Right forelimb (tissue), 1 donor: ENCODE measurements around the gene DTNBP1.

Source experiments
- DNase-seq: peaks from one replicate; pipeline ENCODE4 v3.0.0-alpha.2; 2018

The DTNBP1 gene

DNA sequence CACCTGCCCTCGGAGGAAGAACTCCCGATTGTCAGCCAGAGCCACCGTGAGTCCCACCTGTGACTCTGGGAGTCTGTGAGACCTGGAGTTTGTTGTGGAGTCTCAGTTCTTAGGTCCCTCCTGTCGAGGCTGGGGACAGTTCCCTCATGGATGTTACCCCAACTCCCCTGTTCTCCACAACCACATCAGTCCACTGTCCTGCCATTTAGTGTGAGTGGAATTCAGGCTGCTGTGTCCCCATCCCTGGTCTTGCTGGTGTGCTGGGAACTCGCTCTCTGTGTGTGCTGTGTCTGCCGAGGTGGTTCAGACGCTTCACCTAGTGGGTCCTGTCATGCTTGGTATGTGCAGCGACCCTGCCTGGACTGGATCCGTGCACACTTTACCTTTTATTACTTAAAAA lies 163.2 kb downstream of the DTNBP1 start:
- DNase-seq, result no peak

DNA sequence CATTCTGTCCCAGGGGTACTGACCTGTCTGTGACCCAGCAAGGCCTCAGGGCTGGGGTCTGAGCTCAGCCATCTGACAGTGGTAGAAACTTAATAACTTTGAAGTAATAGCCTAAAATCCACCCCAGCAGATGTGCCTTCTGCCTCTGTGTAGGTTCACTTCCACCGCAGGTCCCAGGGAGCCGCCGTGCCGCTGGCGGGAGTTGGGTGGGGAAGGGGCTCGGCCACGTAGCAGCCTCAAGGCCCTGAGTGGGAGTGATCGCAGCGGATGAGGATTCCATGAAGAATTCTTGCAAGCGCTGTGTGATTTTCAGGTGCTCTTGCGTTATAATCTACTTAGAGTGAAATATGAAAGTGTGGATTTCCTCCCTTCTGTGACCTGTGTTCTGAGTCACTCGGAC lies 163.7 kb downstream of the DTNBP1 start:
- peak; percentile 34 for DNase-seq

DNA sequence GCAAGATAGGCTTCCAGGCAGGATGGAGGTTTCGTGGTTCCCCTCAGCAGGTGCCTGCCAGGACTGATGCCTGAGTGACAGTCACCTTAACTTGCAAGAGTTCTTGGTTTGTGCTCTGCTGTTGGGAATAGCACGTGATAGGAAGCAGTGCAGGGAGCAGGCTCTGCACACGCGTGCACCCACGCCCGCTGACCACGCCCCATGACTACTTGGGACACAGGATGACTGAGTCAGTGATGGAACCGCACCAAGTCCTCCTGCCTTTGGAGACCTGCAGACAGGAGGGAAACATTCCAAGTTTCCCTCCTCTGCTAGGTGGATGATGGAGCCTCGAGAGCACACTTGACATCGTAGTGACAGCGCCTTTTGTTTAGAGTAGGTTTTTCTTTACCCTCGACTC lies 164.2 kb downstream of the DTNBP1 start:
- peak; percentile 21 for DNase-seq

DNA sequence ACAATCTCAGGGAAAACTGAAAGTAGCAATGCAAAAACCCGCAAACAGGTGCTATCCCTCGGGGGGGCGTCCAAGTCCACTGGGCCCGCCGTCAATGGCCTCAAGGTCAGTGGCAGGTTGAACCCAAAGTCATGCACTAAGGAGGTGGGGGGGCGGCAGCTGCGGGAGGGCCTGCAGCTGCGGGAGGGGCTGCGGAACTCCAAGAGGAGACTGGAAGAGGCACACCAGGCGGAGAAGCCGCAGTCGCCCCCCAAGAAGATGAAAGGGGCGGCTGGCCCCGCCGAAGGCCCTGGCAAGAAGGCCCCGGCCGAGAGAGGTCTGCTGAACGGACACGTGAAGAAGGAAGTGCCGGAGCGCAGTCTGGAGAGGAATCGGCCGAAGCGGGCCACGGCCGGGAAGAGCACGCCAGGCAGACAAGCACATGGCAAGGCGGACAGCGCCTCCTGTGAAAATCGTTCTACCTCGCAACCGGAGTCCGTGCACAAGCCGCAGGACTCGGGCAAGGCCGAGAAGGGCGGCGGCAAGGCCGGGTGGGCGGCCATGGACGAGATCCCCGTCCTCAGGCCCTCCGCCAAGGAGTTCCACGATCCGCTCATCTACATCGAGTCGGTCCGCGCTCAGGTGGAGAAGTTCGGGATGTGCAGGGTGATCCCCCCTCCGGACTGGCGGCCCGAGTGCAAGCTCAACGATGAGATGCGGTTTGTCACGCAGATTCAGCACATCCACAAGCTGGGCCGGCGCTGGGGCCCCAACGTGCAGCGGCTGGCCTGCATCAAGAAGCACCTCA lies 166.3 kb downstream of the DTNBP1 start:
- peak; percentile 37 for DNase-seq

DNA sequence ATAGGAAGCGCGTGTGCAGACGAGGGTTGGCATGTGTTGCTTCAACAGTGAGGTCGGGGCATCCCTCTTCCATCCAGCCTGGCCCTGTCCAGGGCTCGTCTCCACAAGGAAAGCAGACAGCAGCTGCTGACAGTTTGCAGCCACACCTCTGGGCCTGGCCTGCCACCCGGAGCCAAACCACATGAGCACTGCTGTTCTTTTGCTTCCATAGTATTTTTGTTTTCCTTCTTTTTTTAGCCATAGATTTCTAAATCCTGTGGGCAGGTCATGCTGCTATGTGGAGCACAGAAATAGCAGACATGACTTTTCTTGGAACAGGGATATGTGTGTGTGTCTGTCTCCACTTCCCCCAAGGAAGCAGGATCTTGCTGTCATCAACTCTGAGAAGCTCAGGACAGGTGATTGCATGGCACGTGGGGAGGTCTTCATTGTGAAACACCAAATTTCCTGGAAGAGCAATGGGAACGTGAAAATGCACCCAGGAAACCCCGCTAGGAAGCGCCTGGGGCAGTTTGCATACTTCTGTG lies 167.4 kb downstream of the DTNBP1 start:
- DNase-seq, result peak; percentile 48

DNA sequence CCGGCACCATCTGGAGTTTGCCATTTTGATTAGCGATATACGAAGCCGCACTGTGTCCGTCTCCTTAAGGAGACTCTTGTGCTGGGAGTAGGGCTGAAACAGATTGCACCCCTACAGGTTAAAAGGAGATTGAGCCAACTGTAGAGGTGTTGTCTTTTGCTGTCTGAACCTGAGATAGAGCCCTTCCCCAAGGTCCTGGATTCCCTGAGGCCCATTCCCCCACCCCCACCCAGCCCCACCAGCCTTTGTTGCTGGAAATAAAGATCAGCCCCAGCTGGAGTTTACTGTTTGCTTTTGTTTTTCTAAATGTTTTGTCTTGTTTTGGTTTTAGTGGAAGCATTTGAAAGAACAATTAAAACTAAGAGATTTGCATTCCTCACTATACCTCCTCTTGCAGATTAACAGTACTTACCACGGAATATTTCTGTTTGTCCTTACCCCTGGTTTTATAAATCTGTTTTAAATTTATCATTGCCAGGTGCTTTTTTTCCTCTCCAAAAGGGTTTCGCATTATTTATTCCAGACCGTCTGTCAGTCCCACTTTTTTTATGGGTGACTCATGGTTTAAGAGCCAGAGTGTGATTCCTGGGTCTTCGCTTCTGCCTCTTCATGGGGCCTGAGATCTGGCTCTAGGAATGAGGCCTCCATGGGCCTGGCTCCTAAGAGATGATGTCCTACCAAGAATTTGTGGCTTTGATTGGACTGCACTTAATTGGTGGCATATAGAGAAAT lies 169.2 kb downstream of the DTNBP1 start:
- peak; percentile 15 for DNase-seq

DNA sequence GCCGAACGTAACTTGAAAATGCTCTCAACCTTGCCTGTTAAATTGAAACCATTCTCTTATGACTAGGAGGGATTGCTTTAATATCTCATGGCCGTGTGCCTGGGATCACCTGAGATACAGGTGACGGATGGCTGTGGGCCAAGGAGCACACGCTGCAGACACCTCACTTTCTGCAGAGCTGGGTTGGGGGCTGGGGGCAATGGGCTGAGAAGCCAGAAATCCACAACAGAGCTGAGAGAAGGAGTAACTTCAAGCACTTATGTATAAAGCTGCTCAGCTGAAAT lies 170.9 kb downstream of the DTNBP1 start:
- peak; percentile 4 for DNase-seq

DNA sequence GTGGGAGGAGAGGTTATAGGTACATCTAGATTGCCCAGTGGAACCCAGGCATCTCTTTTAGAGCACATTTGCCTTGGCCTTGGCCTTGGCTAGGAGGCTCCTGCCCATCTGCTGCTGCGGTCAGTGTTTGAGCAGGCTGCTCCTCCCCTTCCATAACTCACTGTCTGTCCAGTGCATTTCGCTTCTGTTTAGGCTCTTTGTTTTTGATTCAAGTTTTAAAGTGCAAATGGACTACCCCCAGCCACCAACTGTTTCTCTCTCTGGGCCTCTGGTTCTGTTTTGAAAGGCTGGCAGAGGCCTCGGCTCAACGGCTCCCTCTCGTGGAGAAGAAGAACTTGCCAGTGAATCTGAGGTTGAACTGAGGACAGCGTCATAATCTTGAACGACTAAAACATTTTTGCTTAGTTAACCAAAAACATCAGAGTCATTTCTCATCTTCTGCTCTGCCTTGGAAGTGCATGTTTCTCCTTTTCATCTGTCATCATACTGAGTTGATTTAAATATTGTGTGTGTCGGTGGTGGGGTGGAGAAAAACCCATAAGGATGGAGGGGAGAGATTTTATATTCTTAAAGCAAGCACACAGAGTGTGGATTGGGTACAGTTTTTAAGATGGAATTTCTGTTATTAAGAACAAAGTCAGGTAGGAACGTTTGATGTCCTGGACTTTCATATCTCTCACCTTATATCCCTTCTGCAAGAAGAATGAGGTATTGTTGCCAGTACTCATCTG lies 171.4 kb downstream of the DTNBP1 start:
- peak; percentile 81 for DNase-seq

DNA sequence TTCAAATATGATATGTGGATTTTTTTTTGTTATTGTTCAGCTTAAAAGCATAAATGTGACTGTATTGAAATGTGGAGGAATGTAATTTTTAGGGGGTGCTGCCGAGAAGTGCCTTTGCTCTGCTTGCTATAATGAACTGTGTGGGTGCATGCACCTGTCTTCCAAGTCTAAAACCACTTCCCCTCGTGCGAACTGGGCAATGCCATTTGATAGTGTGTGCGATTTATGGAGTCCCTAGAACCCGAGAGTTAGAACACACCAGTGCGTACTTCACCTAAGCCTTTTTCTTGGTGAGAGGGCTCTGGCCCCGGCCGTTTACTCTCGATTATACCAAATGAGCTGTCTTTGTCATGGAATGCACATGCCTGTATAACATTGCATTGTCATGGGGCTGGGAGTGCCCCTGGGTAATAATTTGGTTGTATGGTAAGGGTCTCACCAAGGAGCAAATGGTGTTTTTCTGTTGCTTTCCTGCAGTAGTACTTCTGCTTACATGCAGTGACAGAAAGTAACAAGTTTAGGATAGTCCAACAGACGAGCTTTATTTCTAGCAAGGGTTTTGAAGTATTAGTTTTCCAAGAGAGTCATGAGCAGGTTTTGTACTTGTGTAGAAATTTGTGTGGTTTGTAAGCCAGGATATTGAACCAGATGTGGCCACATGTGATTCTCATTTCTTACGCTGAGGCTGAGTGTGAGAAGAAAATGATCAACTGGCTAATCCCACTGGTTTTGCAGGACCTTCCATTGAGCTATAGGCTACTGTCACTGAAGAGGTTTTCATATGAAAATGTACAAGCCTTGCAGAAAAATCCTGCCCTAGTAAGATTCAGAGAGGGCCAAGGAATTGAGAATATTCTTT lies 172.4 kb downstream of the DTNBP1 start:
- DNase-seq, result peak; percentile 23

DNA sequence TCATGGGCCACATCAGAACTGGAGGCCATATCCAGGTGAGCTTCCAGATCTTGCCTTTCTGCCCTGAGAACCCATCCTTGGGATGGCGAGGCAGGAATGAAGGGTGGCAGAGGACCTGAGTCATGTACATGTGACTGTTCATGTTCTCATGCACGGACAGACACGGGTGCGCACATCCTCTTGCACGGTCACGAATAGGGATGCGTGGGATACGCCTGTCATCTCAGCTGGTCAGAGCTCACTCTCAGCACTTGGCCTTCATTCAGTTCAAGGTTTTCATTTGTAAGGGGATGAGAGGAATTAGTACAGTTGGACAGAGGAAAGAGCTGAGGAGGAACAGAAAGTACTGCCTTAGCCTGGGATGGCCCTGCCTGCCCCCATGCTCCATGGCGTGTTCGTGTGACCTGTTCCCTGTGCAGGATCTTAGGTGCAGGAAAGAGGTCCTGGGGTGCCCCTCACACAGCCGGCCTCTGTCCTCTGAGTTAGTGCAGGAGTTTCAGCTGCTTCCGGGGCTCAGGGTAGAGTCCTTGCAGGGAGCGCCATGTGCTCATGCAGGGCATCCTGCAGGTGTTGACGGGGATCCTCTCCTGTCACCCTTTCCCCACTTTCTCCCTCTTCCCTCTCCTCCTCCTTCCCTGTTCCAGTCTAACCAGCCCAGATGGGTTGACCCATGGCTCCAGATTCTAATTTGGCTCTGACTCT lies 173.4 kb downstream of the DTNBP1 start:
- peak; percentile 20 for DNase-seq

DNA sequence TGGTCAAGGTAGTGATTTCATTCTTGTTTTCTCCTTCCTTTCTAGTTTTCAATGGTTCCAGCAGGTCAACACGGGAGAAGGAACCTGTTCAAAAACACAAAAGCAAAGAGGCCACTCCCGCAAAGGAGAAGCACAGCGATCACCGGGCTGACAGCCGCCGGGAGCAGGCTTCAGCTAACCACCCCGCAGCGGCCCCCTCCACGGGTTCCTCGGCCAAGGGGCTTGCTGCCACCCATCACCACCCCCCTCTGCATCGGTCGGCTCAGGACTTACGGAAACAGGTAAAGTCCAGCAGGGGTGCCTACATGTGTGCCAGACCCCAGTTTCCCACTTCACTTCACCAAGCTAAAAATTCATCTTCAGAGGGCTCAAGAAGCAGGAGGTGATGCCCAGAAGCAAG lies 175.6 kb downstream of the DTNBP1 start:
- peak; percentile 16 for DNase-seq

DNA sequence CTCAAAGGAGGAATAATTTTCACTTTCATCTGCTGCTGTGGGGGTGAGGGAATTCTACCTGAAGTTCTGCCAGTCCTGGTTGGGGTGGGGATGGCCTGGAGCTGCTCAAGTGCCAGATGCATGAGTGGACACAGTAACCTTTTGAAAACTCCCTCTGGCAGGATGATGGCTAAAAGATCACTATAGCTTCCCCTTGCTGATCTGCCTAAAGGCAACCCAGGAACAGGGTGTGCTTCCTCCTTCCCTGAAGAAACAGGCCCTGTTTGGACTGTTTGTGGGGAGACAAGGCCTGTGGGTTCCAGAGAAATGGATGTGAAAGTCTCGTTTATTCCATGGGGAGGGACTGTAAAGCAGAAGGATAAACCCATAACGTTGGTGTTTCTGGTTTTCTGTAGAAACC lies 176.9 kb downstream of the DTNBP1 start:
- DNase-seq, result peak; percentile 11

DNA sequence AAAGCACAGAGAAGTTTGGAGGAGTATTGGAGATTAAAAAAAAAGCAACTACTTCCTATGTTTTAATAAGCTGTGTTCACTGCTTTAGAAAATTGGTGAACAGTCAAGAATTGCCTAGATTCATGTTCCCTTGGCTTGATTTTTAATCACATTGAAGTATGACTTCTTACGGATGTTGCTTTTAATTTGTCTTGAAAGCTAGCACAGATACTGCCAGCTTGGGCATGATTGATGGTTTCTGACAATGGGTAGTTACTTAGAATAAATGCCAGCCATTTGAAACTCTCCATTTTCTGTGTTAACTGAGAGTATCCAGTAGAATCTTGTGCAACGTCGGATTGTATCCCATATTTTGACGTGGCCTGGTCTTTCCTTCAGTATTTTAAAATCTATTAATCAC lies 178.0 kb downstream of the DTNBP1 start:
- no peak for DNase-seq

DNA sequence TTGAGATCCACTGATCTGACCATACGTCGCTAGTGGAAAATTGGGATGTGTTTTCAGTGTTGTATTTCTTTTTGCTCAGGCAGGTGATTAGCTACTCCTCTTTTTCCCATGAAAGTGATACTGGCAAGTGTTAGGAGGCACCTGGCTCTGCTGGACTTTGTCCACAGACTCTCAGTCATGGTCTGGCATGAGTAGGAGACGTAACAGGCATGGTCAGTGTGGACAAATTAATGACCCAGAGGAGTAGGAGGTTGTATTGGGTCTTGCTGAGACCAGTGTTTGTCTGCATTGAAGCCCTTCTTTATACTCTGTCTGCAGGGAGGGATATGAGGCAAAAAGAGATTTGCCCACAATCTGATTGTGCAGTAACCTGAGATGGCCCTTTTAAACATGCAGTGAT lies 178.7 kb downstream of the DTNBP1 start:
- DNase-seq, result peak; percentile 24

DNA sequence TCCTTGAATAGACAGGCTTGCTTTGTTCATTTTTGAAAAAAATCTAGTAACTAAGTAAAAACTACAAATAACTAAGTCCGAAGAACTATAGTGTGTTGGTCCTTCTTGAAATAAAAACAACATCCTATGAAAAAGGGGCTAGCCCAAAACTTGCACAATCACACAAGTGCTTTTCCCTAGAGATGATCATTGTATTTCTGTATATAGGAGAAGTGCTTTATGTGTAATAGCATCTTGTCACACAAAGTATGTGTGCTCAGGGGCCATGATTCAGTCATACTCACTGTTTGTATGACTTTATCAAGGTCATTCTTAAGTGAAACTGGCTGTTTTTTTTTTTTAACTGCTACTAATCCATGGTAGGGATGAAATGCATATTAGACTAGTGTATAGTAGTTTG lies 179.8 kb downstream of the DTNBP1 start:
- no peak for DNase-seq

DNA sequence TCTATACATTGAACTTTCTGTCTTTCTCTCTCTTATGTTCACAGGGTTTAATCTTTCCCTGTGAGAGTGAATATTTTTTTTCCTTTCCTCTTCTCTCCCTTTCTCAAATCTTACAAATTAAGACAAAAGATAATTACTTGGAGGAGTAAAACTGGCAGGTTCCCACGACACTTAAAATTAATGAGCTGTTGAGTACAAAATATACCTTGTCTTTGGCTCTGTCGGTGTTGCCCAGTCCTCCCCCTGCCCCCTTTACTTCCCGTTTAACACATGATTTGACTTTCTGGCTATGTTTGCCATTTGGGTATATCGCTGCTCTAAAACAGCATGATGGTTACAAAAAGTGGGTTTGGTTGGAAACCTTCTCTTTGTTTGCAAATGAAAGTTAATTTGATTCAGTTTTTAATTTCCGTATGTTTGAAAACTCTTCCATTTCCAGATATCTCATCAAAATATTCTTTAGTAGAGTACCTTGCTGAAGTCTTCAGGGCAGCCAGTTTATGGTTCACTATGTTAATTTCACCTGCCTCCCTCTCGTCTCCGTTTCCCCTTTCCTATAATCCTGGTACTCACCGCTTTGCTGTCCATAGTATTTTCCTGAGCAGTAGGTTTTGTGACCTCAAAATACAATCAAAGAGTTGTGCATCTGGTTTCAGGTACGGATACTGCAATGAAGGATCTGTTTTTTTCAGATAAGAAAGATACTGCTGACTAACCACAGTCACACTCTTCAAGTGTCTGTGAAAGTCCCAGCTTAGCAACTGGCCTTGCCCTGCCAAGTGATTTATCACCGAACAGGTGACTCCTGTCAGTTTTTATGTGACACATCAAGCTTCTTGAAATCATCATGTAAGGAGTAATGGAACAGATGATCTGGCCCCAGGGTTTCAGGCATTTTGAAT lies 181.2 kb downstream of the DTNBP1 start:
- DNase-seq, result peak; percentile 27

DNA sequence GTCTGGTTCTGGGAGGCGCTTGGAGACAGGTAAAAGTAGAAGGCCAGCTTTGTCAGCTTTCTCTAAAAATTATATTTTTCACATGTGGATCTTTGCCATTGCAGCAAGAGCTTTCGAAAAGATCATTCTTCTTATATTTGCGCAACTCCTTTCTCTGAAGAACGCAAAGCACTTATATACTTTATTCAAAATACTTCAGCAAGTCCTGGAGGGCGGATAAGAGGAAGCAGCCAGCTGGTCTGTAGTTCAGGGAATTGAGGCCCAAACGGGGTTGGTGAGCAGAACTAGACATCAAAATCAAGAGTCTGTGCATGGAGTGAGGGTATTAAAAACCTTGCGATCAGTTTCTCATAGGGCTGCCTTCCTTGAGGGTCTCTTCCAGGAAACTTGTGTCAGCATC lies 182.3 kb downstream of the DTNBP1 start:
- DNase-seq, result peak; percentile 34

DNA sequence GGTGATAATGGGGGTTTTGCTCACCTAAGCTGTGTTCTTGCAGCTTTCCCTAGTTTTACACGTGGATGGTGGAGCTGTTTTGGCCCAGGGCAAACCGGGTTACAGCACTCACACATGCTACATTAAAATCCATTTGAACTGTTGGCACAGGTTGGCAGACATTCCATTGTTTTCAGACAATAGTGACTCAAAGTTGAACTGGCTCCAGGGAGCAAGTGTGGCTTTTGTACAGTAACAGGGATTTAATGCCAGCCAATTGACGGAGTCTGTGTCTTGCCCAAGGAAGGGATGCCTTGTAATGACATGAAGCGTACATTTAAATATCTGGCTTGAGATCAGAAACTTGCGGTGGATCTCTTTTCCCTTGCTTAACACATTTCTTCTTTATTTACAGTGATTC lies 183.1 kb downstream of the DTNBP1 start:
- DNase-seq, result peak; percentile 19

DNA sequence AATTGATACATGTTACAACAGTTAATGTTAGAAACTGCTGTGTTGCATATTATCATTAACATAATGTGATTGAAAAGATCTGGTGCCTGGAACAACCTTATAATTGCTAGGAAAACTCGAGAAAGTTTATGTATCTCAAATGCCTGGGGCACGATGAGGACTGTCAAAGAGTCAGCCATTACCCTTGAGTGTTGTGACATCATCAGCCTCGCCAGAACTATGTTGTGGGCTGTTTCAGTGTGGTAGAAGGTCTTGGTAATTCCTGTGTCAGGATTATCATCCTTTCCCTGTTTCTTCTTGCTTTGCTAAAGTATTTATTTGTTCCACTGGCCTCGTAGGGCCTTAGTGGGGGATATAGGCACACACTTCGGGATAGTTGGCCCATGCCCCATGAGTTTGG lies 185.1 kb downstream of the DTNBP1 start:
- DNase-seq, result no peak

DNA sequence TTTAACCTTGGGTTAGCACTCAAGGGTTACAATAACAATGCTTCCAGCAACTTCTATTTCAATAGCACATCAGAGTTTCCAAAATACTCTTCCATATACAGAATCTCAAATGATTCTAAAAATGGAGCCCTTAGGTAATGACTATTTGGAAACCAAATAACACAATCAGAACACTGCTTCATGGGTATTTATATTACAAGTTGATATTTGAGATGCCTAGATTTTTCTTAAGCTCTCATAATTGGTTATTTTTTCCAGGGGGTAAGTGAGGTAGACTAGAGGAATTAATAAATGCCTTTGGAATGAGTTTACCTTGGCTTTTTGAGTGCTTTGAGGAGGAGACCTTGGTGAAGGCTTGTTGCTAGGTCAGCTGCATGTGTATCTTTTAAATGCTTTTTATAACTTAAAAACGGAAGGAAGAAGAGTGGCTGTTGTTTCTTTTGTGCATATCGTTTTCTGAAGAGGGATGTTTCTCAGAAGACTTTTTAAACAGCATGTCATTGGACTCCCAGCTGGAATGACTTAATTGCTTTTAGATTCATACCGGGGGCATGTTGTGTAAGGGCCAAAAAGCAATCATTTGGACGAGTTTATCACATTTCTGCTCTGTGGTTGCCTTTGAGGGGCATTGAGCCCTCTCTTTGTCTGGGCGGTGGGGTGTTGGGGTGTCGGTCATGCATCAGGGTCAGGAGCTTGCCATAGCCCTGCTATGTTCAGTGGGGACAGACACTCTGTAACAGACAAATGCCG lies 186.0 kb downstream of the DTNBP1 start:
- DNase-seq, result peak; percentile 29
